Measurements from ENCODE around the gene EFNB1.

EFNB1 gene

GRCh38 chrX:68827848-68828624 lies 785 bp upstream of the EFNB1 start:
- peak; percentile 79 for DNase-seq

- peak; percentile 20 for DNase-seq
These were observed 979 bp downstream of the EFNB1 start for GRCh38 chrX:68829582-68830418.

DNA sequence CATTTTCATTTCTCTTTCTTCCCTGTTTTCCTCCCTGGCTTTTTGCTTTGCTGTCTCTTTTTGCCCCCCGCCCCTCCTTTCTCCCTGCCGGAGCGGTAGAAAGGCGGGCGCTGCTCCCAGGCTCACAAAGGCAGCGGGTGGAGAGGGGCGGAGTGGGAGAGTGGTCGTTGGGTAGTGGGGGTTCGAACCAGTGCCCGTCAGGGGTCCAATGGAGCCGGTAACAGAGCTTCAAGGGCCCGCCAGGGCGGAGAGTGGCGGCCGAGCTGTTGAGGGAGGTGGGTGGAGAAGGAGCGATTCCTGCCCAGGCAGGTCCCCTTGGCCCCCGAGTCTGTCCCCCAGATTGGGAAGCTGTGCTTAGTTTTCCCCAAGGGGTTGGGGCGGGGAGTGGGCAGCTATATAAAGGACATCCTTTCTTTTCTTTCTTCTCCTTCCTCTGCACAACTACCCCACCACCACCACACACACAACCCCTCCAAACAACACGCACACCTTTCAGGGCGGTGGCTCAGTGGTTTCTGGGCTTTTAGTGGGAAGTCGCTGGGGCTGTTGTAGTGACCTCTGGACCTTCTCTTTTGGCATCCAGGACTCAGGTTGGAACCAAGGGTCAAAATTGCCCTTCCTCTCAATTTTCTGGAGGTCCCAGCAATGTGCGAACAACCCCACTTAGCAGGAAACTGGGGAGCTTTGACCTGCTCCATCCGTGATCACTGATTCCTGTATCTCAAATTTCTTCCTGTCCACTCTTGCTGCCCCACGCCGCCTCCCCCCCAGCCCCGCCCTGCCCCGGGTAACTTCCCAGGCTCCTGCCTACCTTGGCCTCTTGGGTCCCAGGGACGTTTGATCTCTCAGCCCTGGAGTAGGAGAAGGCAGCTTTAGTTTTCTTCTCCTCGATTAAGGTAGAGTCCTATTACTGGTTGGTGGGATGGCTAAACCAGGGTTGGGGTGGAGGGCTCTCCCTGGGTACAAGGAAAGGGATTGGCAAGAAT lies 1.9 kb downstream of the EFNB1 start:
- no peak for DNase-seq

DNA sequence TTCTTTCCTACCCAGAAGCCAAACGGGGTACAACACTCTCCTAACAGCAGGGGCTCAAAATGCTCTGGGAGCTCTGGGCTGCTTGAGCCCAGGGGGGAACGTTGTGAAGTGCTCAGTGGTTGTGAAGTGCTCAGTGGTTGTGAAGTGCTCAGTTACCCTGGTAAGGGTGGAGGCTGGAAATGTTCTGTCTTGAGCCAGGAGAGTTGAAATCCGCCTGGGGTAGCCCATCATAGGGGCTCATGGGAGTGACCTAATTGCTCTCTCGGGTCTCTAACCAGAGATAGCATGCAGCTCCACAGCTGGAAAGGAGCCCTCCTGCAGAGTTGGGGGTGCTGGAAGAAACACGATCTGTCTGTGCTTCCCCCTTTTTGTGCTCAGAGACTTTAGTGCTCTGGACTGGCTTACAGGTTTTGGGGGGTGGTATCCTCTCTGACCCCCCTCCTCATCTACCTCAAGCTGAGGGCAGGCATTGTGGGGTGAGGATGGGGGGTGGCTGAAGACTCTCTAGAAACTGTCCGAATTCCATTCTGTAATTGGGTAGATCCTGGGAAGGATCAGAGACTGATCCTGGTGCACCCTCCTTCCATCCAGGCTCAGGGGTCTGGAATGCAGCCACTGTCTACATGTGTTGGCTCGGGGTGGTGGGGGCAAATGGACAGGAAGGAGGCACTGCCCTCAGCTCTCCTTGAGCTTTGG lies 2.7 kb downstream of the EFNB1 start:
- no peak for DNase-seq

DNA sequence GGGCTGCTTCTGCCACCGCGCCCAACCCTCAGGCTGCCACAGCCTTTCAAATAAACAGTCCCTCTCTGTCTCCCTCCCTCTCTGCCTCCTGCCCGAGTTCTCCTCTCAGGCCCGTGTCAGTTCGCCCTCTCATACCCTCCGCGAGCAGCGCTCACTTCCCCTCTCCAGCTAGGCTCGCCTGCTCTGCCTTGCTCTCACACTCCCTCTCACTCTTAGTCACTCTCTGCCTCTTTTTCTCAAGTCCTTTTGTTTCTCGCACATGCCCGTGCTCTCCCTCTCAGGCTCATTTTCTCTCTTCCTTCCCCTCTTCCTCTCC lies 3.2 kb downstream of the EFNB1 start:
- peak; percentile 17 for DNase-seq

GRCh38 chrX:68832516-68833447 lies 4.0 kb downstream of the EFNB1 start:
- no peak for DNase-seq

DNA sequence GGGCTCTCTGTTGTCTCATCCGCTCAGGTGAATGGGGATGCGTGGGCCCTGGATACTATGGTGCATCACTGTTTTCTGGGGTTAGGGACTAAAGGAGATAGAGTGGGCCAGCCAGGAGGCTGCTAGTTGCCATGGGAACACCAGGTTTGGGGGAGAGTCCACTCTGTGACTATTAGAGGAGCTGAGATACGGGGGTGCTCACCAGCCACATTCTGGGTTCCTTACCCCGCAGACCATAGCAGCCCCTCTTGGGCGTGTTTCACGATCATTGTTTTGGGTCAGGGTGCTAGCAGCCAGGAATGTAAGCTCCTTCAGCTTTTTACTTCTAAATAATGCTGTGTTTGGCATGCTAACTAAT lies 4.6 kb downstream of the EFNB1 start:
- no peak for DNase-seq

DNA sequence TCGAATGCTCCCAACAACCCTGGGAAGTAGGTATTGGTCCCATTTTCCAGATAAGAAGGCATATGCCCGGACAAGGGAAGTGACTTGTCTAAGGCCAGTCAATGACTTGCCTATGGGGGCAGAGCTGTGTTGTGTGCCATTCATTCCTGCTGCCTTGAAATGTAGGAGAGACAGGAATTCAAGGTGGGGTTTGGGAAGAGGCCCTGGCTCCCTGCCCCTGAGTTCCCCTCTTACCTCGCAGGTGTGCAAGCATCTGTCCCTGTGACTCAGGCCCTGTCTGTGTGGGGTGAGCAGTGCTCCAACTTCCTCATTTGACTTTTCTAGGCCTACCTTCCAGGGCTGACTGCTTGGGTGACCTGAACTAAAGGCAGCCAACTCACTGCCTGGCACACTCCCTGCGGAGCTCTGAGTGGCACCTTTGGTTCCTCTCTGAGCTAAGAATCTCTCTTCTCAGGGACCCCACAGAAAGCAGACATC lies 5.1 kb downstream of the EFNB1 start:
- no peak for DNase-seq

- no peak for DNase-seq
These were observed 5.7 kb downstream of the EFNB1 start for GRCh38 chrX:68834371-68835103.

- DNase-seq = no peak
These were observed 6.3 kb downstream of the EFNB1 start for GRCh38 chrX:68835104-68835442.

GRCh38 chrX:68835468-68835867 lies 6.6 kb downstream of the EFNB1 start:
- DNase-seq = no peak

DNA sequence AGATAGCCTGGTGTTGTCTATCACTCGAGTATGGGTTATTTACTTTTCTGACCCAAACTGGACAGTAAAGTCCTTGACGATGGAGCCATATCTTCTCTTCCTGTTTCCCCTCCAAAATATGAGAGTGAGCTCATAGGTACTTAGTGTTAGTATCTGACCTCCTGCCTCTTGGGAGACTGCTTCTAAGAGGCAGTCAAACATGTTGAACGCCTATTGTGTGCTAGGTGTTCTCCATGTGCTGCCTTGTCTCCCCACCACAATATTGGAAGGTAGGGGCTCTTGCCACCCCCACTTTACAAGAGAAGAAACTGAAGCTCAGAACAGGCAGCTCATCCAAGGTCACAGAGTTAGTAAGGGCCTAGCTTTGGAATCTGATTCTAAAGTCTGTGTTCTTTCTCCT lies 8.3 kb downstream of the EFNB1 start:
- DNase-seq = no peak

DNA sequence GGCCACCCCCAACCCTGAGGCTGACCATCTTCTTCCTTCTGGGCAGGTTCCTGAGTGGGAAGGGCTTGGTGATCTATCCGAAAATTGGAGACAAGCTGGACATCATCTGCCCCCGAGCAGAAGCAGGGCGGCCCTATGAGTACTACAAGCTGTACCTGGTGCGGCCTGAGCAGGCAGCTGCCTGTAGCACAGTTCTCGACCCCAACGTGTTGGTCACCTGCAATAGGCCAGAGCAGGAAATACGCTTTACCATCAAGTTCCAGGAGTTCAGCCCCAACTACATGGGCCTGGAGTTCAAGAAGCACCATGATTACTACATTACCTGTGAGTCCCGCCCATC lies 9.7 kb downstream of the EFNB1 start:
- no peak for DNase-seq

- no peak for DNase-seq
These were observed 10.9 kb downstream of the EFNB1 start for GRCh38 chrX:68839771-68840170.

GRCh38 chrX:68840256-68840655 lies 11.4 kb downstream of the EFNB1 start:
- DNase-seq = no peak

DNA sequence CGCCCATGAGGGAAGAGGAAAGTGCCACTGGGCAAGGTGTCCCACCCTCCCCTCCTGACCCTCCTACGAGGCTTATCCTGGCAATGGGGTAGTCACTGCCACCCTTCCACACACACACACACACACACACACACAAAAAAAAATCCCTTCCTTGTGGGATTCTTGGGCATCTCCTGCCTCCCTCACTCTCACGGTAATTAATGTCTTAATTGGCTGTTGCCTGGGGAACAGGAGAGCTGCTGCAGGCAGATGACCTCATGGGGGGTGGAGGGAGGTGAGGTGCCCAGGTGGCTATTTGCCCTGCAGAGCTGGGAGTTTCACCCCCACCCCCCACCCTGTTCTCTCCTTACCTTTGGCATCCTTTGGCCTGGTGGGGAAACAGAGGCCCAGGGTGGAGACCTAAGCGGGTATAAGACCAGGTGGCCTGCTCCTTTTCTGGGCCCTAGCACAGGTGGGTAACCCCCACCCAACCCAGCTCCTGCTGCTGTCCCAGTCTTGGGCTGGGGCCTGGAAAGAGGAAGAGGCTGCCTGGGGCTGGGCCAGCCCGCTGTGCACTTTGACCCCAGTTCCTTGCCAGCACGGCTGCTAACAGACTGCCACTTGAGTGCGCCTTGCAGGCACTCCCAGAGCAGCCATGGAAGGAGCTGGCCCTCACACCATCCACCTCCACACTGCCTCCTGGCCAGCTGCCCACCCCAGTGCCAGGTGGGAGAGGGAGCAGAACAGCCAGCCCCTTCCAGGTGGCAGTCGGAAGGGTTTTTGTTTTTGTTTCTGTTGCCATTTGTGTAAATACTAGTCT lies 12.6 kb downstream of the EFNB1 start:
- DNase-seq = no peak

- DNase-seq = no peak
These were observed 13.5 kb downstream of the EFNB1 start for GRCh38 chrX:68842351-68842750.

DNA sequence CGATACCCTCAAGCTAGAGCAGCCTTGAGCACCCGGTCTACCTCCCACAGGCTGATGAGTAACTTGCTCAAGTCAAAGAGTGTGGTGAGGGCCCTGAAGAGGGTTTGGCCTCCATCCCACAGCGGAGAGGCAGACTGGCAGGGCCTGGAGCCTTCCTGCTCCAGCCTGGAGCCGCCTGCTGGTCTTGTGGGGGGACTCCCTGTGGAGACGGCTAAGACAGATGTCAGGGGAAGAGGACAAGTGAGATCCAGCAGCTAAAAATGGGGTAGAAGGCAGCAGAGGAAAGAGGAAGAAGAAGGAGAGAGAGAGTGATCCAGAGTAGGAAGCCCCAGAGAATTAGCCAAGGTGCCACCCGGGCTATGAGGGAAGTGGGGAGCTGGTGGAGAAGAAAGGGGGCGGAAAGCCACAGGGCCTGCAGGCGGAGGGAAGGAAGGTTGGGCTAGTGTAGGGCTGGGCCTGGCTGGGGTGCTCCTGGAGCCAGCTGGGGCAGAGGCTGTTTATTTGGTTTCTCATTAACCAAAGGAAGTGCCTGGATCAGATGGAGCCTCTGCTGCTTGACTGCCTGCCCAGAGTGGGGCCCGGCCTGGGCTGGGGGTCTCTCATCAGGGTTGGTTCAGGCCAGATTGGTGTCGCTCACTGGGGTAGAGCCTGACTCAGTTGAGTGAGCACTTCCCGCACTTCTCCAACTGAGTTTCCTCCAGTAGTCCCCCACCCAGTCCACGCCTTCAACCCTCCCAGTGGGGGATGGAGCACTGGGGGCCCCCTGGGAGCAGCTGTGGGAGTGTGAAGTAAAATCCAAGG lies 14.2 kb downstream of the EFNB1 start:
- DNase-seq = no peak

DNA sequence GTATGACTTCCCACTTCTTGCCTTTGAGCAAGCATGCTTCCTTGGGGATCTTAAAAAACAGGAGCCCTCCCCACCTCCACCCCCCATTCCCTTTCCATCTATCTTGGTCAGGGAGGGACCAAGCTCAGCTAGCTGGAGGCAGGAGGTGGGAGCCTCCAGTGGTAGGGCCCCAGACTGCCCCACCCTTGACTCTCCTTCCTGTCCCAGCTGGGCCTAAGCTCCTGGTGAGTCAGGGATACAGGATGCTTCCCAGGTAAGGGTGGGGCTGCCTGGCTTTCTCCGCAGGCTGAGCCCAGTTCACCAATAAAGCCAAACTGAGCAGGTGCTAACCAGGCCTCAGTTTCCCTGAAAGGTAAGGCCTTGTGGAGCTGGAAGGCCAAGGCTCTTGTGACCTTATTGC lies 15.2 kb downstream of the EFNB1 start:
- DNase-seq = no peak
